DMS153 (cell line): ENCODE results near the gene HIBADH.

Experiments used
- DNase-seq: peaks from one replicate; lab custom pipeline; 2025; lab: John Stamatoyannopoulos, UW

Gene HIBADH

DNA sequence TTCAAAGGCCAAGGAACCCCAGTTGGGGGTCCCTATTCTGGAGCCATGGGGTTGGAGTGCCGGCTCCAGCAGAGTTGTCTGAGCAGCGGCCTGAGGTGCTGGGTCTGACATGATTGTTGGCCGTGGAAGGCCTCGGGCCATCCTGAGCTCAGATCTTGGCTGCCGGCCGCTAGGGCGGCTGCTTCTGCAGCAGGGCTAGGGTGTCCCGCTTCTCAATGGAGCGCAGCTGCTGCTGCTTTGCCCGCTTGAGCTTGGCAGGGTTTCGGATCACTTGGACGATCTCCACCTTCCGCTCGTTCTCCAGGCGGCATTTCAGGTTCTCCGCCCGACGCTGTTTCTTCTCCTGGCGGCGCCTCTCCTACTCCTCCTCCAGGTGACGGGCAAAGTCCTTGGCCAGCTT is 171.1 kb downstream of the HIBADH start:
- DNase-seq: no peak

DNA sequence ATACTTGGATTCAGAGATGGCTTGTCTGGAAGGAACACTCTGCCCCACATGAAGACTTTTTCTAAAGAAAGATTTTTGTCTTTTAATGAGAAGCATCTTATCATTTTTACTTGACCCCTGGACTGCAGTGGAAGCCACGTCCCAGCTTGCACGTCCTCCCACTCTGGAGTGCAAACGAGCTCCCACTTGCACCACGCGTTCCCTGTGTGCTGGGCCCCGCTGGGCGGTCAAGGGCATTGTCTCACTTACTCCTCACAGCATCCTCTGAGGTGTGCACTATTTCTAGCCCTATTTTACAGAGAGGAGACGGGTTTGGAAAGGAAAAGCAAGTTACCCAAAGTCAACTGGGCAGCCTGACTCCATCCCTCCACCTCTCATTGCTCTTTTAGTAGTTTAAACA is 175.2 kb downstream of the HIBADH start:
- DNase-seq: no peak

DNA sequence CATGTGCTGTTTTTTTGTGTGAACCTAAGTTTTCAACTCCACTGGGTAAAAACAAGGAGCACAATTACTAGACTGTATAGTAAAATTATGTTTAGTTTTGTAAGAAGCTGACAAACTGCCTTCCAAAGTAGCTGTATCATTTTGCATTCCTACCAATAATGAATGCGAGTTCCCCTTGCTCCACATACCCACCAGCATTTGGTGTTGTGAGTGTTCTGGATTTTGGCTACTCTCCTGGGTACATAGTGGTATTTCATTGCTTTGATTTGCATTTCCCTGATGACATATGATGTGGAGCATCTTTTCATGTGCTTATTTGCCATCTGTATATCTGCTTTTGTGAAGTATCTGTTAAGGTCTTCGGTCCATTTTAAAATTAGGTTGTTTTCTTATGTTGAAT is 178.2 kb downstream of the HIBADH start:
- DNase-seq: no peak

DNA sequence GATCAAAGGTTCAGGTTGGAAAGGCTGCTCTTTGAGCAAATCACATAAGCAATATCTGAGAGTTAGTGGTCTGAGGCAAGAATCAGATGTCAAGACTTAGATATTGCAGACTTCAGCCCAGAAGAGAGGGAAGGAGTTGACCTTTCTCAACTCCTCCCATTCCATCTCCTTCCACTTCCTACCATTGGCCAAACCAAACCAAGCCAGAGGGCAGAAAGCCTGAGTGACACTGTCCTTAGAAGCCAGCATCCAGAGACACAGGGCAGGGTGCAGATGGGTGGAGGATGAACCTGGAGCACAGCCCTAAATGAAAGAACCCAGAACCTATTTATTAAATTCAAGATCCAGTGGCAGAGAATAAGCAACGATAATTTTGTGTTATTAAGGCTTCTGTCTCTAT is 180.5 kb downstream of the HIBADH start:
- DNase-seq: no peak

DNA sequence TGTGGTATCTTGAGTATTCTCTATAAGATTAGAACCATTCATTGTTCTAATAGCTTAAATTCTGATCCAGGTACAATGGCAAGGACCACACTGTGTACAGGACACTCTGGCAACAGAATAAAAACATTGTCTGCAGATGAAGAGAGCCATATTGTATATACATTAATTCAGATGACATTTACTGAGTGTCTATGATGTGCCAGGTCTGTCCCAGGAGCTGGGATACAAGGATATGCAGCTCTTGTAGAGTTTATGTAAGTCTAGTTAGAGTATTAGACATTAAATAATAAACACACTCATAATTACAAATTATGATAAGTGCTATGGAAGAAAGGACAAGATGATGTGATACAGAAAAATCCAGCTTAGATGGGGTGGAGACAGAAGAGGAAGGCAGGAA is 184.1 kb downstream of the HIBADH start:
- DNase-seq: no peak

DNA sequence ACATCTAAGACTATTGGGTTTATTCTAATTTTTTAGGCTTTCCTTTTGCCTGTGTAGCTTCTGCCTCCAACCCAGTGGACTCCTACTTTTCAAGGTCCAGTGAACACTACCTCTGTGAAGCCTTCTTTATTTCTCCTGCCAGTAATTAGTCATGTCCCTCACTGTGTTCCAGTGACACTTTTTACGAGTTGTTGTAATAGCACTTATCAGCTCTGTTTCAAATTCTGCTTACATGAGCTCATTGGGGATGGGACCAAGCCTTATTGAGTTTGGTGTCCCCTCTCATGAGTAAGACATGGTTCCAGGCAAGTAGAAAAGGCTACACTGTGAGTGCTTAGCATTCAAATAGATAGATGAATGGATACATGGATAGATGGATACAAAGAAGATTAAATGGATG is 184.6 kb downstream of the HIBADH start:
- no peak for DNase-seq

DNA sequence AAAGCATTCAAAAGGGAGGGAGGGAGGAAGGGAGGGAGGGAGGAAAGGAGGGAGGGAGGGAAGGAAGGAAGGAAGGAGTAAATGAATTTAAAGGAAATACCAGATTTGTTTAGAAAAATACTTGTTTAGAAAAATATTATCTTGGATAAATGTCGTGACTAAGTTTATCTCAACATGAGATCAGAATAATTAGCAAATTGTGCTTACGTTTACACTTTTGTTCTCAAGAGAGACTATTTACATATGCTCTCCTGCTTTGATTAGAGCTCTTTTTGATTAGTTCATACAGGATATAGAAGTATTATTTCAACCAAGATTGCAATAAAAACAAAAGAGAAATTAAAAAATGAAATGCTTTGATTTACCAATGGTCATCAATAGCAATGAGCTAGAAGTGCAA is 186.2 kb downstream of the HIBADH start:
- DNase-seq: no peak
